NCI-H748 (cell line): Measurements from ENCODE around the gene PCDHA11.

Experiments used
- DNase-seq: peaks from one replicate; lab custom pipeline; 2025; ENCODE audit not compliant: unreplicated experiment; lab: John Stamatoyannopoulos, UW

PCDHA11 gene

GRCh38 chr5:140916325-140916724 is 47.6 kb downstream of the PCDHA11 start:
- DNase-seq = no peak
